Gastroesophageal sphincter (tissue), 4 donors: ENCODE measurements around the gene GRIP2. TPM values are rescaled to one million over a fixed set of nuclear protein-coding genes. Genes with fewer than 3 reads are reported as not detected.

Source experiments
- ATAC-seq: fragments of 150-250 bp; one replicate; pipeline ENCODE4 v1.9.1; 2016; ENCODE audit warnings: mild to moderate bottlenecking, moderate library complexity
- H3K27ac ChIP-seq, 4 donors: fragments of 200-600 bp; sonication (generic) in 3 of 4; 1 replicate in 3 of 4; 2 replicates in 1 of 4; pipeline ENCODE4 v1.5.1; 2016 to 2019
- H3K27me3 ChIP-seq: fragments of 200-600 bp; sonication (generic); one replicate; pipeline ENCODE4 v1.5.1; 2019
- H3K36me3 ChIP-seq, 2 donors: fragments of 200-600 bp; sonication (generic); one replicate each; pipeline ENCODE4 v1.5.1; 2019; ENCODE audit warnings: control low read depth in 1 of 2
- H3K4me1 ChIP-seq, 3 donors: fragments of 200-600 bp; sonication (generic); 1 replicate in 2 of 3; 2 replicates in 1 of 3; pipeline ENCODE4 v1.5.1; 2016 to 2019; ENCODE audit warnings: control low read depth in 2 of 3
- H3K4me3 ChIP-seq, 2 donors: fragments of 200-600 bp; sonication (generic); one replicate each; pipeline ENCODE4 v1.5.1; 2019; ENCODE audit warnings: mild to moderate bottlenecking in 1 of 2, moderate library complexity in 1 of 2
- H3K9me3 ChIP-seq, 3 donors: fragments of 200-600 bp; sonication (generic); one replicate each; pipeline ENCODE4 v1.5.1; 2017 to 2019; ENCODE audit warnings: control low read depth in 2 of 3
- EP300 ChIP-seq: sonication (generic); formaldehyde crosslinking; IDR thresholded peaks from one replicate; pipeline ENCODE4 v1.6.1; 2017; ENCODE audit warnings: antibody characterized with exemption, mild to moderate bottlenecking
- POLR2A ChIP-seq, 2 donors: fragments of 450-650 bp; IDR thresholded peaks; one replicate each; pipeline ENCODE4 v1.6.1; 2017; ENCODE audit warnings: antibody characterized with exemption in 2 of 2, mild to moderate bottlenecking in 2 of 2, moderate library complexity in 1 of 2
- POLR2AphosphoS5 ChIP-seq: sonication (generic); formaldehyde crosslinking; IDR thresholded peaks from one replicate; pipeline ENCODE4 v1.6.1; 2017; ENCODE audit warnings: antibody characterized with exemption
- WGBS, 2 donors: methylation state at CpG; one replicate each; pipeline ENCODE4 v1.1.5; 2018; ENCODE audit warnings: low coverage in 1 of 2; 5-methylcytosine and 5-hydroxymethylcytosine counted together
- total RNA-seq, 4 donors: library from RNA; depleted of rRNA; stranded (reverse); fragments of >200 nt; gene quantifications; one replicate each; pipeline ENCODE4 v1.1.0, GENCODE V29; 2016
- TF ChIP-seq, protein P1 (sequence below), 4 experiments: fragments of 200-600 bp in 2 of 4; fragments of 450-650 bp in 2 of 4; sonication (generic) in 1 of 4; IDR thresholded peaks; one replicate each; pipeline ENCODE4 v1.5.1; 2017 to 2019; ENCODE audit warnings: antibody characterized with exemption in 4 of 4, mild to moderate bottlenecking in 2 of 4, moderate library complexity in 2 of 4

GRIP2 gene
- total RNA-seq, 4 donors from 2014 or later = 0.27 to 1.6 (median 0.72) TPM

DNA sequence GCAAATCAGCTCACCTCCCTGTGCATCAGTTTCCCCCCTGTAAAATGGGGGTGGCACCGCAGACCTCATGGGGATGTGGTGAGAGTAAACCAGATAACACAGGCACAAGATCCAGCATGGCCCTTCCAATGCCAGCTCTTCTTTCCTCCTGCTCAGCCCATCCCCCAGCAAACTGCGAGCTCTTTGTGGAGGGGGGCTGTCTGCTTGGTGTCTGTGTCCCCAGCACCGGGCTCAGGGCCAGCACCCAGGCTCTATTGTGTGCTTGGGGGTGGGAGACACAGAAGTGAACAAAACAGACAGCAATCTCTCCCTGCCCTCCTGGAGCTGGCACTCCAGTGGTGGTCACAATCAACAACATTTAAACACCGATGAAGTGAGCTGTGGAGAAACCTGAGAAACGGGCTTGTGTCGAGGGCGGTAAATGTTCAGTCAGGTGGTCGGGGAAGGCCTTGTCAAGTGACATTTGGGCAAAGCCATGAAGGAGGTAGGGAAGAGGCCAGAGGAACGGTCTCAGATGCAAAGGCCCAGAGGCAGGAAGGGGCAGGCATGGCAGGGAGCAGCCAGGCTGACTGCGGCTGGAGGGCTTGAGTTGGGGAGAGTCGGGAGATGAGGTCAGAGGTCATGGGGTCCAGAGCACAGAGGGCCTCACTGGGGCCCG lies 28.4 kb downstream of the GRIP2 start:
- Histone ChIP-seq H3K4me3 (no peak overlapping the region), H3K27me3 (no peaks in the 10 kb centered on the region), H3K9me3 (no peaks in the 10 kb centered on the region), H3K4me1 (peaks cover 0 to 7% (median 0%) of the 10 kb centered on the region in 3 donors), H3K36me3 (no peaks in the 10 kb centered on the region), H3K27ac (no peak overlapping the region)
- 61 to 86% methylated on average over 7 to 8 of the region's 12 CpGs for WGBS, 2 donors
- TF ChIP-seq, protein P1, sequence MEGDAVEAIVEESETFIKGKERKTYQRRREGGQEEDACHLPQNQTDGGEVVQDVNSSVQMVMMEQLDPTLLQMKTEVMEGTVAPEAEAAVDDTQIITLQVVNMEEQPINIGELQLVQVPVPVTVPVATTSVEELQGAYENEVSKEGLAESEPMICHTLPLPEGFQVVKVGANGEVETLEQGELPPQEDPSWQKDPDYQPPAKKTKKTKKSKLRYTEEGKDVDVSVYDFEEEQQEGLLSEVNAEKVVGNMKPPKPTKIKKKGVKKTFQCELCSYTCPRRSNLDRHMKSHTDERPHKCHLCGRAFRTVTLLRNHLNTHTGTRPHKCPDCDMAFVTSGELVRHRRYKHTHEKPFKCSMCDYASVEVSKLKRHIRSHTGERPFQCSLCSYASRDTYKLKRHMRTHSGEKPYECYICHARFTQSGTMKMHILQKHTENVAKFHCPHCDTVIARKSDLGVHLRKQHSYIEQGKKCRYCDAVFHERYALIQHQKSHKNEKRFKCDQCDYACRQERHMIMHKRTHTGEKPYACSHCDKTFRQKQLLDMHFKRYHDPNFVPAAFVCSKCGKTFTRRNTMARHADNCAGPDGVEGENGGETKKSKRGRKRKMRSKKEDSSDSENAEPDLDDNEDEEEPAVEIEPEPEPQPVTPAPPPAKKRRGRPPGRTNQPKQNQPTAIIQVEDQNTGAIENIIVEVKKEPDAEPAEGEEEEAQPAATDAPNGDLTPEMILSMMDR (IDR thresholded peaks at IDR 0.05) = no peak
- TF ChIP-seq EP300 (no peak), POLR2AphosphoS5 (no peak), POLR2A (IDR thresholded peaks at IDR 0.05) (no peak)
- ATAC-seq = no peak

DNA sequence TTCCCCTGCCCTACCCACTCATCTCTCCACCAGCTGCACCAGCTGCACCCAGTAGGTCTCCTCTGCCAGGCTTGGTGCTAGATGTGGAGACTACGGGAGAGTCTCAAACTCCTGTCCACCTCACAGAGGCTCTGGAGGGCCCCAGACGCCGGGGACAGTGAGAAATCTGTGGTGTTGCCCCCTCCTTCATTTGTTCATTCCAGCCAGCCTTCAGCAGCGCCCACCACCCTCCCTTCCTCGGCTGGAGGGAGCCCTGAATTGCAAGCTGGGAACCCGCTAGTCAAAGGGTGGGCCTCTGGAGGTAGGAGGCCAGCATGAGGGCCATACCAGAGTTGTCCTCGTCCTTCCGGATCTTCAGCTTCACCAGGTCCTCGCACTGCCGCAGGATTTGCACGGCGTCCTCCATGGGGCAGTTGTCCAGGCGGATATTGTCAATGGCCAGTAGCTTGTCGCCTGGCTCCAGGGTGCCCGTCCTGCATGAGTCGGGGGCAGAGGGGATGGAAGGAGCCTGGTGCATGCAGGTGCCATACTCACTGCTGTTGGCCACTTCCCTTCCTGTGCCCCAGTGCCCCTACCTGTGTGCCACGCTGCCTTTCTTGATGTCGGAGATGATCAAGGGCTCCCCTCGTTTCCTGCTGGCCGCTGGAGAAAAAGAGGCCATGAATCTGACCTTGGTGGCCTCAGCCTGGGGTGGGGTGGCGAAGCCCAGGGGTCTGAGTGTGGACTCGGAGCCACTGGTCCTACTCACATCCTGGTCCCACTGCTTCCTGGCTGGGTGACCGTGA lies 29.1 kb downstream of the GRIP2 start:
- Histone ChIP-seq H3K4me3 (no peak overlapping the region), H3K9me3 (no peaks in the 10 kb centered on the region), H3K27me3 (no peaks in the 10 kb centered on the region), H3K4me1 (peaks cover 0 to 7% (median 0%) of the 10 kb centered on the region in 3 donors), H3K27ac (no peak overlapping the region), H3K36me3 (no peaks in the 10 kb centered on the region)
- 93% methylated on average over 3 of the region's 23 CpGs; no CpG with 5 or more reads in 1 of the 2 donors for WGBS, 2 donors
- no peak for TF ChIP-seq EP300
- no peak for TF ChIP-seq POLR2AphosphoS5
- no peak for TF ChIP-seq POLR2A (IDR thresholded peaks at IDR 0.05)
- no peak for ATAC-seq

DNA sequence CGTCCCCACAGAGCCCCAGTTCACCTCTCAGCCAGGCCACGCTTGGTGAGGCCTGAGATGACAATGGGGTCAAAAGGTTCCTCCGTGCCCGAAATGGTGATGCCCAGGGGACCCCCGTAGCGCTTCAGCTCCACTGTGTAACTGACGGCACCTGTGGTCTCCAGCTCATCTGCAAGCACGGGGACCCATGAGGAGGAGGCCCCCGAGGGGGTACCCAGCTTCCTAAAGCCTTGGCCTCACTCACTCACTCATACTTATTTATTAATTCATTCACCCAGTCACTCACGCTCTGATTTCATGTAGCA lies 30.4 kb downstream of the GRIP2 start:
- no peak overlapping the region for H3K4me3 ChIP-seq
- H3K27me3 ChIP-seq = no peaks in the 10 kb centered on the region
- H3K4me1 ChIP-seq = peaks cover 0 to 7% (median 0%) of the 10 kb centered on the region in 3 donors
- 93 to 94% methylated on average over 3 of the region's 10 CpGs for WGBS, 2 donors
- H3K27ac ChIP-seq = no peak overlapping the region
- no peak for TF ChIP-seq POLR2A (IDR thresholded peaks at IDR 0.05)
- no peak for TF ChIP-seq POLR2AphosphoS5
- no peak for TF ChIP-seq EP300
- TF ChIP-seq, protein P1 (IDR thresholded peaks at IDR 0.05) = no peak
- ATAC-seq = no peak
- no peaks in the 10 kb centered on the region for H3K36me3 ChIP-seq
- no peaks in the 10 kb centered on the region for H3K9me3 ChIP-seq

DNA sequence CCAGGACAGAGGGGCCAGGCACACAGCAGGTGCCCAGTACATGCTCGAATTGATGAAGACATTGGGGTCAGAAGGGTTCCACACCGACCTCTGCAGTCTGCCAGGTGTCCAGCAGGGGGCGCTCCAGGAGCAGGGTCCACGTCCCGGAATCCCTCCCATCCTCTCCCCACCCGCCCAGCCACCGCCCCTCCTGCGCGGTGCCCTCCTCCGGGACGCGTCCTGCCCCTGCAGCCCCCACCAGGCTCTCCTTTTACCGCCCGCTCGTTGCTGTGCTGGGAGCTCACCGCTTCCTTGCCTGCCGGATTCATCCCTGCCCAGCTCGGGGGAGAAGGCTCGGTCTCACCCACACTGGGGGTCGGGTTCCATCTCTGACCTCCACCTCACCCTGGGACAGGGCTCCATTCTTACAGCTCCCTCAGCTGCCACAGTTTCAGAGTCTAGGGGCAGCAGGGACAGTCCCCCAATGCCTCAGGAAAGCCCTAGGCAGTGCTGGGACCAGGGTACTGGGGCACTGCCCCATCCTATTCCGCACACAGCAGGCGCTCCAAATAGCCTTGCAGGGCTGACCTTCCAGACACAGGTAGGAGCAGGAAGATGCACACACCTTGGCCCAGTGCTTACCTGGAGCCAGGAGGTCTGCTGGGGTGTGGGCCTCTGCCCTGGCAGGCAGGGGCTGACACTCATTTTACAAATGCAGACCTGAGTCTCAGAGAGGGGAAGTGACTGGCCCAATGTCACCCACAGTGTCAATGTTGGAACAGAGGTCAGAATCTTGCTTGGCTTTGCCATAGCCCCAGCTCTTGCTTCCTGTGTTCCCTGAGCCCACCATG lies 31.0 kb downstream of the GRIP2 start:
- Histone ChIP-seq H3K27me3 (no peaks in the 10 kb centered on the region), H3K27ac (no peak overlapping the region), H3K36me3 (no peaks in the 10 kb centered on the region), H3K9me3 (no peaks in the 10 kb centered on the region), H3K4me3 (no peak overlapping the region), H3K4me1 (peaks cover 0 to 7% (median 0%) of the 10 kb centered on the region in 3 donors)
- peak; percentile 59 for ATAC-seq
- 0% methylated on average over 3 of the region's 22 CpGs; no CpG with 5 or more reads in 1 of the 2 donors for WGBS, 2 donors
- no peak for TF ChIP-seq EP300
- no peak for TF ChIP-seq POLR2AphosphoS5
- TF ChIP-seq, protein P1 (IDR thresholded peaks at IDR 0.05) = peak in 3 of 4 experiments; percentile 69 to 98 (median 81)
- no peak for TF ChIP-seq POLR2A (IDR thresholded peaks at IDR 0.05)

DNA sequence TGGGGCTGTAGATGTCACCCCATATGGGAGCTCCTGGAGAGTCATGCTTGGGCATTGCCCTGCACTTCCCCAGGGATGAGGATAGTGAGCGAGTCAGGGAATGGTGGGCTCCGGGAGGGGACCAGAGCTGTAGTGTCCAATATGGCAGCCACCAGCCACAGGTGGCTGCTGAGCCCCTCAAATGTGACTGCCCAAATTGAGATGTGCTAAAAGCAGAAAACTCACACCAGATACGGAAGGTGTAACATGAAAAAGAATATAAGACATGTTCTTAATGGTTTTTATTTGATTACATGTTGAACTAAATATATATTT lies 31.7 kb downstream of the GRIP2 start:
- WGBS, 2 donors = 20 to 31% methylated on average over 2 to 3 of the region's 3 CpGs
- Histone ChIP-seq H3K27me3 (no peaks in the 10 kb centered on the region), H3K27ac (no peak overlapping the region), H3K4me3 (no peak overlapping the region), H3K9me3 (peaks cover 0 to 3% (median 0%) of the 10 kb centered on the region in 3 donors), H3K36me3 (no peaks in the 10 kb centered on the region), H3K4me1 (peaks cover 0 to 7% (median 0%) of the 10 kb centered on the region in 3 donors)
- TF ChIP-seq, protein P1 (IDR thresholded peaks at IDR 0.05) = no peak
- no peak for TF ChIP-seq EP300
- no peak for TF ChIP-seq POLR2A (IDR thresholded peaks at IDR 0.05)
- no peak for TF ChIP-seq POLR2AphosphoS5
- ATAC-seq = no peak
